H1 (cell line): ENCODE results near the gene HES4. TPM values are rescaled to one million over a fixed set of nuclear protein-coding genes. Genes with fewer than 3 reads are reported as not detected.

Source experiments
- CTCF ChIA-PET: fragments of 300-600 bp; sonication (Branson Sonifier 250); formaldehyde crosslinking; loops from one replicate; lab custom pipeline; 2021; ENCODE audit not compliant: partially characterized antibody; lab: Charles Lee
- POLR2A ChIA-PET: fragments of 300-600 bp; sonication (Branson Sonifier 250); formaldehyde crosslinking; loops from one replicate; lab custom pipeline; 2021; ENCODE audit warnings: inconsistent platforms; ENCODE audit not compliant: partially characterized antibody; lab: Charles Lee
- DNase-seq, 2 experiments: peaks; one replicate each; pipeline versions ENCODE4 v3.0.0 to v3.0.0-alpha.2; 2010 to 2022; ENCODE audit warnings: low spot score in 2 of 2, low read depth in 1 of 2, mixed read lengths in 1 of 2
- FAIRE-seq: peaks from 2 replicates; lab custom pipeline; 2011; peaks lifted over from hg19 to GRCh38; lab: Jason Lieb, UNC
- H2AFZ ChIP-seq: 2 replicates; pipeline ENCODE4 v1.8.1; 2012; ENCODE audit warnings: low read length, inconsistent platforms
- H2AK5ac ChIP-seq: 2 replicates; pipeline ENCODE4 v1.6.1; 2013; ENCODE audit warnings: low read depth, low read length
- H2BK120ac ChIP-seq: replicated peaks from 2 replicates; pipeline ENCODE3; 2013; ENCODE audit warnings: low read depth, low read length, inconsistent platforms
- H2BK12ac ChIP-seq: 2 replicates; pipeline ENCODE4 v1.6.1; 2013; ENCODE audit warnings: low read depth, low read length
- H2BK15ac ChIP-seq: 2 replicates; pipeline ENCODE4 v1.6.1; 2013; ENCODE audit warnings: low read length
- H2BK20ac ChIP-seq: 2 replicates; pipeline ENCODE4 v1.6.1; 2013; ENCODE audit warnings: low read length
- H2BK5ac ChIP-seq: 2 replicates; pipeline ENCODE4 v1.6.1; 2013; ENCODE audit warnings: low read depth, low read length
- H3K14ac ChIP-seq: 2 replicates; pipeline ENCODE4 v1.6.1; 2013; ENCODE audit warnings: inconsistent platforms; ENCODE audit not compliant: insufficient read length
- H3K18ac ChIP-seq: 2 replicates; pipeline ENCODE4 v1.6.1; 2013; ENCODE audit warnings: low read length; ENCODE audit errors: extremely low read depth
- H3K23ac ChIP-seq: 2 replicates; pipeline ENCODE4 v1.6.1; 2013; ENCODE audit warnings: inconsistent platforms; ENCODE audit not compliant: insufficient read length
- H3K23me2 ChIP-seq: 2 replicates; pipeline ENCODE4 v1.6.1; 2013; ENCODE audit warnings: low read depth, low read length
- H3K27ac ChIP-seq: 2 replicates; pipeline ENCODE4 v1.6.1; 2011; ENCODE audit warnings: low read depth, low read length, inconsistent platforms
- H3K27me3 ChIP-seq, 4 experiments: replicated peaks in 1 of 4; 1 replicate in 1 of 4; 2 replicates in 3 of 4; pipeline versions ENCODE4 v1.6.1 to v1.8.1; 2011 to 2013; ENCODE audit warnings: low read length in 3 of 4, mild to moderate bottlenecking in 3 of 4, inconsistent platforms in 2 of 4, mixed read lengths in 2 of 4, moderate library complexity in 1 of 4; ENCODE audit not compliant: control insufficient read depth in 3 of 4, insufficient read depth in 3 of 4; ENCODE audit errors: extremely low read depth in 1 of 4
- H3K36me3 ChIP-seq, 4 experiments: 2 replicates each; pipeline versions ENCODE4 v1.6.1 to v1.8.1; 2011 to 2013; ENCODE audit warnings: mild to moderate bottlenecking in 4 of 4, low read length in 3 of 4, moderate library complexity in 2 of 4, control low read depth in 1 of 4, inconsistent platforms in 1 of 4; ENCODE audit not compliant: insufficient read depth in 4 of 4, control insufficient read depth in 2 of 4
- H3K4ac ChIP-seq: replicated peaks from 2 replicates; pipeline ENCODE3; 2013; ENCODE audit warnings: low read length, low read depth, mixed read lengths, inconsistent platforms; ENCODE audit not compliant: insufficient read length
- H3K4me1 ChIP-seq, 4 experiments: replicated peaks in 1 of 4; 1 replicate in 1 of 4; 2 replicates in 3 of 4; pipeline versions ENCODE4 v1.6.1 to v1.8.1; 2011 to 2013; ENCODE audit warnings: low read length in 3 of 4, inconsistent platforms in 2 of 4, mixed read lengths in 1 of 4; ENCODE audit not compliant: insufficient read depth in 4 of 4, control insufficient read depth in 3 of 4
- H3K4me2 ChIP-seq, 2 experiments: 2 replicates each; pipeline versions ENCODE4 v1.6.1 to v1.8.1; 2011 to 2013; ENCODE audit warnings: low read depth in 2 of 2, low read length in 2 of 2, control low read depth in 1 of 2, inconsistent platforms in 1 of 2, mild to moderate bottlenecking in 1 of 2; ENCODE audit not compliant: insufficient read depth in 1 of 2
- H3K4me3 ChIP-seq, 4 experiments: fragments of 200-600, 300-600 bp in 1 of 4; sonication (generic), shearing (Covaris generic), sonication (Bioruptor Twin) in 1 of 4; 2 replicates each; pipeline versions ENCODE4 v1.5.1 to v1.8.1; 2011 to 2016; ENCODE audit warnings: low read length in 4 of 4, low read depth in 3 of 4, control low read depth in 2 of 4, inconsistent platforms in 2 of 4, mild to moderate bottlenecking in 2 of 4, mixed read lengths in 1 of 4, moderate library complexity in 1 of 4; ENCODE audit not compliant: insufficient read depth in 2 of 4; ENCODE audit errors: extremely low read depth in 1 of 4
- H3K56ac ChIP-seq: replicated peaks from 2 replicates; pipeline ENCODE3; 2013; ENCODE audit warnings: low read depth, mild to moderate bottlenecking, mixed read lengths, low read length, inconsistent platforms; ENCODE audit not compliant: insufficient read length
- H3K79me1 ChIP-seq: 2 replicates; pipeline ENCODE4 v1.6.1; 2013; ENCODE audit warnings: low read depth, low read length, control low read depth
- H3K79me2 ChIP-seq, 2 experiments: 2 replicates each; pipeline versions ENCODE4 v1.6.1 to v1.8.1; 2012 to 2013; ENCODE audit warnings: low read length in 2 of 2, mild to moderate bottlenecking in 2 of 2, inconsistent platforms in 1 of 2; ENCODE audit not compliant: insufficient read depth in 2 of 2, control insufficient read depth in 1 of 2
- H3K9ac ChIP-seq, 4 experiments: replicated peaks in 1 of 4; 1 replicate in 1 of 4; 2 replicates in 3 of 4; pipeline versions ENCODE4 v1.6.1 to v1.8.1; 2011 to 2013; ENCODE audit warnings: low read depth in 3 of 4, low read length in 3 of 4, control low read depth in 2 of 4, mild to moderate bottlenecking in 2 of 4, moderate library complexity in 2 of 4, inconsistent platforms in 1 of 4; ENCODE audit errors: extremely low read depth in 1 of 4
- H3K9me3 ChIP-seq, 2 experiments: 2 replicates each; pipeline versions ENCODE4 v1.6.1 to v1.8.1; 2012 to 2013; ENCODE audit warnings: mild to moderate bottlenecking in 2 of 2, moderate library complexity in 2 of 2, control low read depth in 1 of 2, inconsistent platforms in 1 of 2, low read depth in 1 of 2, low read length in 1 of 2, mixed read lengths in 1 of 2; ENCODE audit not compliant: insufficient read depth in 2 of 2
- H4K20me1 ChIP-seq, 2 experiments: replicated peaks in 1 of 2; 2 replicates each; pipeline versions ENCODE3 to v1.8.1; 2011 to 2013; ENCODE audit warnings: inconsistent platforms in 2 of 2, low read length in 2 of 2, mild to moderate bottlenecking in 1 of 2; ENCODE audit not compliant: insufficient read depth in 2 of 2, control insufficient read depth in 1 of 2
- H4K5ac ChIP-seq: 2 replicates; pipeline ENCODE4 v1.6.1; 2013; ENCODE audit warnings: low read length, low read depth, mixed read lengths, inconsistent platforms; ENCODE audit not compliant: insufficient read length
- H4K8ac ChIP-seq: 2 replicates; pipeline ENCODE4 v1.8.0; 2013; ENCODE audit warnings: mild to moderate bottlenecking, moderate library complexity, low read length, inconsistent platforms; ENCODE audit not compliant: insufficient read depth; ENCODE audit errors: extremely low read depth
- H4K91ac ChIP-seq: replicated peaks from 2 replicates; pipeline ENCODE3; 2013; ENCODE audit warnings: low read length, mixed read lengths, inconsistent platforms; ENCODE audit not compliant: insufficient read length
- CHD1 ChIP-seq: IDR thresholded peaks from 2 replicates; pipeline ENCODE4 v1.6.1; 2012; ENCODE audit warnings: low read depth, low read length, improper control_type of control experiment
- HDAC6 ChIP-seq: IDR thresholded peaks from one replicate; pipeline ENCODE4 v1.7.1; 2012; ENCODE audit warnings: low read depth, mild to moderate bottlenecking, inconsistent platforms, low read length, moderate library complexity
- NRF1 ChIP-seq: IDR thresholded peaks from 2 replicates; pipeline ENCODE4 v1.6.1; 2011; ENCODE audit warnings: mild to moderate bottlenecking, low read depth, low read length, improper control_type of control experiment
- RXRA ChIP-seq: IDR thresholded peaks from 2 replicates; pipeline ENCODE4 v1.6.1; 2011; ENCODE audit warnings: low read depth, mild to moderate bottlenecking, low read length, moderate library complexity; ENCODE audit not compliant: insufficient read depth
- TCF12 ChIP-seq: IDR thresholded peaks from 2 replicates; pipeline ENCODE4 v1.6.1; 2011; ENCODE audit warnings: low read depth, mild to moderate bottlenecking, low read length
- WGBS, 2 experiments: shearing (Covaris generic) in 1 of 2; methylation state at CpG; one replicate each; pipeline versions ENCODE4 v1.1.6 to v1.1.7; 2013 to 2015; ENCODE audit warnings: low lambda C conversion rate in 2 of 2, mixed read lengths in 2 of 2, inconsistent platforms in 1 of 2, low coverage in 1 of 2, missing lambda C conversion rate in 1 of 2; ENCODE audit not compliant: insufficient replicate concordance in 2 of 2, insufficient coverage in 1 of 2, insufficient read length in 1 of 2; ENCODE audit errors: extremely low coverage in 1 of 2, missing lambda C conversion rate in 1 of 2; 5-methylcytosine and 5-hydroxymethylcytosine counted together
- polyA plus RNA-seq, 7 experiments: library from polyadenylated mRNA; depleted of rRNA in 3 of 7; stranded (reverse) in 5 of 7; unstranded in 2 of 7; fragments of >200 nt in 5 of 7; fragments of 200-250 nt in 2 of 7; gene quantifications; 1 replicate in 5 of 7; 2 replicates in 1 of 7; 4 replicates in 1 of 7; pipeline versions ENCODE4 v1.2.1 to v1.2.3, GENCODE V29; 2011 to 2013; ENCODE audit warnings: missing spikeins in 2 of 7, mixed read lengths in 2 of 7
- total RNA-seq: library from RNA; stranded (reverse); fragmentation: NEBNext Ultra II Directional; extraction: Animal tissue kit (Norgen Biotek cat#: 25700); gene quantifications from 2 replicates; pipeline ENCODE4 v1.2.1, GENCODE V29; 2021

Gene HES4
- total and polyA plus RNA-seq, 2 of the 8 experiments (the other 6 are each of a cell fraction or from before 2014, with no cell fraction given) = 2.8 to 3.5 TPM

DNA sequence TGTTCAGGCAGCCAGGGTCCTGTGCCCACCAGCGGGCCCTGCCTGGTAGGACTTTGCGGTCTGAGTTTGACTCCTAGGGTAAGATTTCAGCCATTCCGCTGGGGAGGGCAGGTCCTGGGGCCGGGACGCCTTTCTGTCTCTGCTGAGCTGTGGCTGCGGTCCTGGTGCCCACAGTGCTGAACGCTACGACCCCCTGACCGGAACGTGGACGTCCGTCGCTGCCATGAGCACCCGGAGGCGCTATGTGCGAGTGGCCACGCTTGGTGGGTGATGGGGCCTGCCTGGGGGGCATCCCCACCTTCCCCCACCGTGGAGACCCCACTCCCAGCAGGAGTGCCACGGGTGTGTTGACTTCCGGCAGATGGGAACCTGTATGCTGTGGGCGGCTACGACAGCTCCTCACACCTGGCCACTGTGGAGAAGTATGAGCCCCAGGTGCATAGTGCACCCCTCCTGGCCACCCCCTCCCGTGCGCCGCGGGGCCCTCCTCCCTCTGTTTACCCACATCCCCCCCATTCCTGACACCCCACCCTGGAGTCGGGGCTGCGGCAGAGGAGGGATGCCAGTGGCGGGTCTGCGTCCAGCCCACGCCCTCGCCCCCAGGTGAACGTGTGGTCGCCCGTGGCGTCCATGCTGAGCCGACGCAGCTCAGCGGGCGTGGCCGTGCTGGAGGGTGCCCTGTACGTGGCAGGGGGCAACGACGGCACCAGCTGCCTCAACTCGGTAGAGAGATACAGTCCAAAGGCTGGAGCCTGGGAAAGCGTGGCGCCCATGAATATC lies 36.0 kb downstream of the HES4 start:
- Histone ChIP-seq H2BK20ac (no peak overlapping the region), H3K9ac (no peak overlapping the region), H2AK5ac (no peak overlapping the region), H2AFZ (no peak overlapping the region), H3K14ac (no peak overlapping the region), H3K79me1 (no peaks in the 10 kb centered on the region), H3K36me3 (peaks cover 0 to 19% (median 10%) of the 10 kb centered on the region in 4 experiments; a peak in 7 of 8 replicates), H3K4ac (no peak overlapping the region), H3K4me2 (no peak overlapping the region), H2BK12ac (no peak overlapping the region), H3K23me2 (peaks cover 15% of the 10 kb centered on the region; the same call in 1 of the 2 replicates), H4K5ac (no peak overlapping the region), H3K27ac (no peak overlapping the region), H4K20me1 (peaks cover 0 to 29% of the 10 kb centered on the region in 2 experiments), H3K27me3 (peaks cover 14 to 56% (median 46%) of the 10 kb centered on the region in 4 experiments), H3K4me3 (no peak overlapping the region), H2BK120ac (no peak overlapping the region), H3K9me3 (no peaks in the 10 kb centered on the region; a peak in 1 of 4 replicates), H3K56ac (no peak overlapping the region), H4K91ac (no peak overlapping the region), H2BK5ac (no peak overlapping the region), H3K18ac (no peak overlapping the region), H3K23ac (no peak overlapping the region), H3K79me2 (peaks cover 0 to under 1% of the 10 kb centered on the region in 2 experiments; a peak in 1 of 4 replicates), H2BK15ac (no peak overlapping the region), H4K8ac (no peak overlapping the region; the same call in 1 of the 2 replicates), H3K4me1 (peaks cover 0 to 9% (median 7%) of the 10 kb centered on the region in 4 experiments; a peak in 5 of 7 replicates)
- WGBS, 2 experiments = 91% methylated on average over 36 of the region's 47 CpGs; no CpG with 5 or more reads in 1 of the 2 experiments
- ChIA-PET CTCF (interaction anchor here (0.6 to 2.8 kb wide), 4 partner anchors 12 to 32 kb away, joined by 3 to 9 read pairs (median 3); no protein-coding TSS in a partner anchor), POLR2A (no interaction called here)
- FAIRE-seq (no peak), DNase-seq (no peak)
- TF ChIP-seq RXRA = no peak
- no peak for TF ChIP-seq HDAC6
- no peak for TF ChIP-seq NRF1
- TF ChIP-seq CHD1 = no peak
- no peak for TF ChIP-seq TCF12
